ENCODE measurements around the gene MAN1A1. TPM values are rescaled to one million over a fixed set of nuclear protein-coding genes. Genes with fewer than 3 reads are reported as not detected.

MAN1A1 gene
- polyA plus RNA-seq, 4 donors = 17.7 to 129 (median 34.7) TPM

GRCh38 chr6:119201480-119201879, 148.1 kb downstream of the MAN1A1 start:
- H3K9me3 ChIP-seq (ENCODE audit: control insufficient read depth in 2 of 2, insufficient read depth in 1 of 2, low read depth in 1 of 2, low read length in 1 of 2) = no peaks in the 10 kb centered on the region
- peaks cover 10 to 30% (median 16%) of the 10 kb centered on the region in 3 donors for H3K36me3 ChIP-seq (ENCODE audit: control insufficient read depth in 3 of 3, insufficient read depth in 2 of 3, low read depth in 1 of 3, low read length in 3 of 3)
- no peak overlapping the region for H3K4me3 ChIP-seq (ENCODE audit: low read depth in 1 of 3, low read length in 3 of 3)
- no peaks in the 10 kb centered on the region for H3K27me3 ChIP-seq (ENCODE audit: control insufficient read depth in 3 of 3, insufficient read depth in 3 of 3, low read length in 3 of 3)
- peaks cover 0 to 4% (median 0%) of the 10 kb centered on the region in 3 donors for H3K4me1 ChIP-seq (ENCODE audit: control insufficient read depth in 3 of 3, insufficient read depth in 2 of 3, low read depth in 1 of 3, low read length in 2 of 3)
- 78 to 88% (median 80%) methylated on average over 1 of the region's 1 CpG for WGBS, 3 donors
- FAIRE-seq = no peak
- peak overlapping the region in 1 of 3 donors; percentile 10 for H3K27ac ChIP-seq (ENCODE audit: low read depth in 1 of 3, low read length in 2 of 3)
- peak; percentile 14 to 46 for DNase-seq

GRCh38 chr6:119200512-119201175, 148.9 kb downstream of the MAN1A1 start:
- Histone ChIP-seq H3K9me3 (ENCODE audit: control insufficient read depth in 2 of 2, insufficient read depth in 1 of 2, low read depth in 1 of 2, low read length in 1 of 2) (no peaks in the 10 kb centered on the region), H3K4me1 (ENCODE audit: control insufficient read depth in 3 of 3, insufficient read depth in 2 of 3, low read depth in 1 of 3, low read length in 2 of 3) (peaks cover 0 to 4% (median 0%) of the 10 kb centered on the region in 3 donors), H3K27me3 (ENCODE audit: control insufficient read depth in 3 of 3, insufficient read depth in 3 of 3, low read length in 3 of 3) (no peaks in the 10 kb centered on the region), H3K27ac (ENCODE audit: low read depth in 1 of 3, low read length in 2 of 3) (peak overlapping the region in 1 of 3 donors; percentile 10), H3K36me3 (ENCODE audit: control insufficient read depth in 3 of 3, insufficient read depth in 2 of 3, low read depth in 1 of 3, low read length in 3 of 3) (peaks cover 10 to 25% (median 16%) of the 10 kb centered on the region in 3 donors), H3K4me3 (ENCODE audit: low read depth in 1 of 3, low read length in 3 of 3) (no peak overlapping the region)
- 66 to 82% (median 74%) methylated on average over 1 of the region's 1 CpG for WGBS, 3 donors
- no peak for FAIRE-seq
- peak in 1 of 2 donors; percentile 15 for DNase-seq

GRCh38 chr6:119197271-119197670, 152.3 kb downstream of the MAN1A1 start:
- peaks cover 0 to 4% (median 0%) of the 10 kb centered on the region in 3 donors for H3K4me1 ChIP-seq (ENCODE audit: control insufficient read depth in 3 of 3, insufficient read depth in 2 of 3, low read depth in 1 of 3, low read length in 2 of 3)

GRCh38 chr6:119196715-119197114, 152.8 kb downstream of the MAN1A1 start:
- 82 to 90% (median 88%) methylated on average over 4 of the region's 4 CpGs for WGBS, 3 donors
- Histone ChIP-seq H3K9me3 (ENCODE audit: control insufficient read depth in 2 of 2, insufficient read depth in 1 of 2, low read depth in 1 of 2, low read length in 1 of 2) (no peaks in the 10 kb centered on the region), H3K27ac (ENCODE audit: low read depth in 1 of 3, low read length in 2 of 3) (no peak overlapping the region), H3K36me3 (ENCODE audit: control insufficient read depth in 3 of 3, insufficient read depth in 2 of 3, low read depth in 1 of 3, low read length in 3 of 3) (peaks cover 2 to 21% (median 19%) of the 10 kb centered on the region in 3 donors), H3K4me1 (ENCODE audit: control insufficient read depth in 3 of 3, insufficient read depth in 2 of 3, low read depth in 1 of 3, low read length in 2 of 3) (peaks cover 0 to 4% (median 0%) of the 10 kb centered on the region in 3 donors), H3K27me3 (ENCODE audit: control insufficient read depth in 3 of 3, insufficient read depth in 3 of 3, low read length in 3 of 3) (no peaks in the 10 kb centered on the region), H3K4me3 (ENCODE audit: low read depth in 1 of 3, low read length in 3 of 3) (no peak overlapping the region)
- FAIRE-seq (no peak), DNase-seq (no peak)

More at GRCh38 chr6:119197271-119197670, 152.3 kb downstream of the MAN1A1 start:
- H3K36me3 ChIP-seq (ENCODE audit: control insufficient read depth in 3 of 3, insufficient read depth in 2 of 3, low read depth in 1 of 3, low read length in 3 of 3) = peaks cover 2 to 19% (median 19%) of the 10 kb centered on the region in 3 donors
- H3K9me3 ChIP-seq (ENCODE audit: control insufficient read depth in 2 of 2, insufficient read depth in 1 of 2, low read depth in 1 of 2, low read length in 1 of 2) = no peaks in the 10 kb centered on the region
- WGBS, 3 donors = 95 to 99% (median 97%) methylated on average over 5 of the region's 5 CpGs
- no peak for DNase-seq
- no peak for FAIRE-seq
- no peak overlapping the region for H3K4me3 ChIP-seq (ENCODE audit: low read depth in 1 of 3, low read length in 3 of 3)
- no peak overlapping the region for H3K27ac ChIP-seq (ENCODE audit: low read depth in 1 of 3, low read length in 2 of 3)
- no peaks in the 10 kb centered on the region for H3K27me3 ChIP-seq (ENCODE audit: control insufficient read depth in 3 of 3, insufficient read depth in 3 of 3, low read length in 3 of 3)

- no peak overlapping the region for H3K27ac ChIP-seq (ENCODE audit: low read depth in 1 of 3, low read length in 2 of 3)
- peaks cover 2 to 19% (median 19%) of the 10 kb centered on the region in 3 donors for H3K36me3 ChIP-seq (ENCODE audit: control insufficient read depth in 3 of 3, insufficient read depth in 2 of 3, low read depth in 1 of 3, low read length in 3 of 3)
- no peak for DNase-seq
- 81 to 93% (median 90%) methylated on average over 5 of the region's 5 CpGs for WGBS, 3 donors
- no peak for FAIRE-seq
- H3K9me3 ChIP-seq (ENCODE audit: control insufficient read depth in 2 of 2, insufficient read depth in 1 of 2, low read depth in 1 of 2, low read length in 1 of 2) = no peaks in the 10 kb centered on the region
- no peak overlapping the region for H3K4me3 ChIP-seq (ENCODE audit: low read depth in 1 of 3, low read length in 3 of 3)
- H3K4me1 ChIP-seq (ENCODE audit: control insufficient read depth in 3 of 3, insufficient read depth in 2 of 3, low read depth in 1 of 3, low read length in 2 of 3) = peaks cover 0 to 4% (median 0%) of the 10 kb centered on the region in 3 donors
- H3K27me3 ChIP-seq (ENCODE audit: control insufficient read depth in 3 of 3, insufficient read depth in 3 of 3, low read length in 3 of 3) = no peaks in the 10 kb centered on the region
Measured at GRCh38 chr6:119195848-119196247, 153.7 kb downstream of the MAN1A1 start.

GRCh38 chr6:119195204-119195603, 154.4 kb downstream of the MAN1A1 start:
- no peak overlapping the region for H3K4me3 ChIP-seq (ENCODE audit: low read depth in 1 of 3, low read length in 3 of 3)
- H3K36me3 ChIP-seq (ENCODE audit: control insufficient read depth in 3 of 3, insufficient read depth in 2 of 3, low read depth in 1 of 3, low read length in 3 of 3) = peaks cover 2 to 19% (median 16%) of the 10 kb centered on the region in 3 donors
- no peak overlapping the region for H3K27ac ChIP-seq (ENCODE audit: low read depth in 1 of 3, low read length in 2 of 3)
- 92 to 100% (median 96%) methylated on average over 2 of the region's 2 CpGs for WGBS, 3 donors
- no peak for FAIRE-seq
- no peak for DNase-seq
- no peaks in the 10 kb centered on the region for H3K9me3 ChIP-seq (ENCODE audit: control insufficient read depth in 2 of 2, insufficient read depth in 1 of 2, low read depth in 1 of 2, low read length in 1 of 2)
- H3K4me1 ChIP-seq (ENCODE audit: control insufficient read depth in 3 of 3, insufficient read depth in 2 of 3, low read depth in 1 of 3, low read length in 2 of 3) = no peaks in the 10 kb centered on the region
- H3K27me3 ChIP-seq (ENCODE audit: control insufficient read depth in 3 of 3, insufficient read depth in 3 of 3, low read length in 3 of 3) = no peaks in the 10 kb centered on the region

GRCh38 chr6:119193707-119194106, 155.9 kb downstream of the MAN1A1 start:
- Histone ChIP-seq H3K9me3 (ENCODE audit: control insufficient read depth in 2 of 2, insufficient read depth in 1 of 2, low read depth in 1 of 2, low read length in 1 of 2) (no peaks in the 10 kb centered on the region), H3K27ac (ENCODE audit: low read depth in 1 of 3, low read length in 2 of 3) (no peak overlapping the region), H3K4me1 (ENCODE audit: control insufficient read depth in 3 of 3, insufficient read depth in 2 of 3, low read depth in 1 of 3, low read length in 2 of 3) (no peaks in the 10 kb centered on the region), H3K4me3 (ENCODE audit: low read depth in 1 of 3, low read length in 3 of 3) (no peak overlapping the region), H3K36me3 (ENCODE audit: control insufficient read depth in 3 of 3, insufficient read depth in 2 of 3, low read depth in 1 of 3, low read length in 3 of 3) (peaks cover 7 to 18% (median 18%) of the 10 kb centered on the region in 3 donors), H3K27me3 (ENCODE audit: control insufficient read depth in 3 of 3, insufficient read depth in 3 of 3, low read length in 3 of 3) (no peaks in the 10 kb centered on the region)
- DNase-seq = no peak
- FAIRE-seq = no peak

- DNase-seq (no peak), FAIRE-seq (no peak)
- H3K27ac ChIP-seq (ENCODE audit: low read depth in 1 of 3, low read length in 2 of 3) = no peak overlapping the region
- no peaks in the 10 kb centered on the region for H3K9me3 ChIP-seq (ENCODE audit: control insufficient read depth in 2 of 2, insufficient read depth in 1 of 2, low read depth in 1 of 2, low read length in 1 of 2)
- H3K36me3 ChIP-seq (ENCODE audit: control insufficient read depth in 3 of 3, insufficient read depth in 2 of 3, low read depth in 1 of 3, low read length in 3 of 3) = peaks cover 5 to 14% (median 10%) of the 10 kb centered on the region in 3 donors
- H3K27me3 ChIP-seq (ENCODE audit: control insufficient read depth in 3 of 3, insufficient read depth in 3 of 3, low read length in 3 of 3) = no peaks in the 10 kb centered on the region
- no peaks in the 10 kb centered on the region for H3K4me1 ChIP-seq (ENCODE audit: control insufficient read depth in 3 of 3, insufficient read depth in 2 of 3, low read depth in 1 of 3, low read length in 2 of 3)
- no peak overlapping the region for H3K4me3 ChIP-seq (ENCODE audit: low read depth in 1 of 3, low read length in 3 of 3)
- WGBS, 3 donors = 86 to 92% (median 88%) methylated on average over 3 of the region's 3 CpGs
Measured at GRCh38 chr6:119192200-119192599, 157.4 kb downstream of the MAN1A1 start.
